ENCODE results near the gene PRKAG2. TPM values are rescaled to one million over a fixed set of nuclear protein-coding genes. Genes with fewer than 3 reads are reported as not detected.
A peak's percentile ranks its signal among the peaks of the same experiment; 100 is the strongest.

Gene PRKAG2
- total RNA-seq, 4 donors from 2014 or later, result 8.9 to 35.1 (median 13.6) TPM

GRCh38 chr7:151514461-151515275, 362.2 kb downstream of the PRKAG2 start:
- H3K9me3 ChIP-seq, result no peaks in the 10 kb centered on the region
- intact Hi-C loops (cut with DNase I), result no loop called here
- H3K27ac ChIP-seq, result peak overlapping the region in 2 of 4 donors; percentile 93 to 100
- peaks cover 3 to 83% (median 31%) of the 10 kb centered on the region in 3 donors for H3K4me1 ChIP-seq
- no peak overlapping the region for H3K4me3 ChIP-seq
- TF ChIP-seq POLR2A (IDR thresholded peaks at IDR 0.05), result no peak
- no peak for TF ChIP-seq CTCF (IDR thresholded peaks at IDR 0.05)
- H3K36me3 ChIP-seq, result no peaks in the 10 kb centered on the region
- H3K27me3 ChIP-seq, result no peaks in the 10 kb centered on the region
- 69 to 83% methylated on average over 6 of the region's 6 CpGs for WGBS, 2 donors
- DNase-seq, result no peak

GRCh38 chr7:151513133-151513532, 363.8 kb downstream of the PRKAG2 start:
- peaks cover 3 to 93% (median 36%) of the 10 kb centered on the region in 3 donors for H3K4me1 ChIP-seq
- WGBS, 2 donors, result 88 to 90% methylated on average over 1 of the region's 1 CpG
- TF ChIP-seq CTCF (IDR thresholded peaks at IDR 0.05) (no peak), POLR2A (IDR thresholded peaks at IDR 0.05) (no peak)

GRCh38 chr7:151512353-151512752, 364.6 kb downstream of the PRKAG2 start:
- intact Hi-C loops (cut with DNase I), result no loop called here
- Histone ChIP-seq H3K4me3 (no peak overlapping the region), H3K36me3 (peaks cover 0 to 5% (median 0%) of the 10 kb centered on the region in 3 donors), H3K27me3 (no peaks in the 10 kb centered on the region), H3K27ac (peak overlapping the region in 3 of 4 donors; percentile 9 to 56 (median 45)), H3K9me3 (no peaks in the 10 kb centered on the region), H3K4me1 (peaks cover 3 to 93% (median 36%) of the 10 kb centered on the region in 3 donors)
- WGBS, 2 donors, result 60 to 69% methylated on average over 7 of the region's 7 CpGs
- no peak for DNase-seq
- TF ChIP-seq CTCF (IDR thresholded peaks at IDR 0.05), result no peak
- TF ChIP-seq POLR2A (IDR thresholded peaks at IDR 0.05), result no peak

More at GRCh38 chr7:151513133-151513532, 363.8 kb downstream of the PRKAG2 start:
- no peak overlapping the region for H3K4me3 ChIP-seq
- intact Hi-C loops (cut with DNase I), result no loop called here
- no peaks in the 10 kb centered on the region for H3K27me3 ChIP-seq
- H3K36me3 ChIP-seq, result peaks cover 0 to 5% (median 0%) of the 10 kb centered on the region in 3 donors
- no peaks in the 10 kb centered on the region for H3K9me3 ChIP-seq
- peak overlapping the region in 2 of 4 donors; percentile 9 to 45 for H3K27ac ChIP-seq
- no peak for DNase-seq

GRCh38 chr7:151511946-151512345, 365.0 kb downstream of the PRKAG2 start:
- H3K4me1 ChIP-seq, result peaks cover 4 to 93% (median 38%) of the 10 kb centered on the region in 3 donors
- peaks cover 0 to 5% (median 0%) of the 10 kb centered on the region in 3 donors for H3K36me3 ChIP-seq
- DNase-seq, result no peak
- H3K27me3 ChIP-seq, result no peaks in the 10 kb centered on the region
- TF ChIP-seq POLR2A (IDR thresholded peaks at IDR 0.05) (no peak), CTCF (IDR thresholded peaks at IDR 0.05) (no peak)
- no peaks in the 10 kb centered on the region for H3K9me3 ChIP-seq
- H3K27ac ChIP-seq, result peak overlapping the region in 3 of 4 donors; percentile 9 to 56 (median 45)
- no peak overlapping the region for H3K4me3 ChIP-seq
- intact Hi-C loops (cut with DNase I), result no loop called here
- 78% methylated on average over 4 of the region's 4 CpGs for WGBS, 2 donors

- Histone ChIP-seq H3K27ac (peak overlapping the region in 2 of 4 donors; percentile 9 to 45), H3K4me3 (no peak overlapping the region), H3K4me1 (peaks cover 8 to 93% (median 44%) of the 10 kb centered on the region in 3 donors), H3K27me3 (no peaks in the 10 kb centered on the region), H3K9me3 (no peaks in the 10 kb centered on the region), H3K36me3 (peaks cover 0 to 5% (median 0%) of the 10 kb centered on the region in 3 donors)
- TF ChIP-seq POLR2A (IDR thresholded peaks at IDR 0.05) (no peak), CTCF (IDR thresholded peaks at IDR 0.05) (no peak)
- WGBS, 2 donors, result 86 to 92% methylated on average over 4 of the region's 4 CpGs
- no peak for DNase-seq
- intact Hi-C loops (cut with DNase I), result no loop called here
Measured at GRCh38 chr7:151511270-151511669, 365.6 kb downstream of the PRKAG2 start.
